Colonic mucosa (tissue), 4 donors: Measurements from ENCODE around the gene GAGE13. TPM values are rescaled to one million over a fixed set of nuclear protein-coding genes. Genes with fewer than 3 reads are reported as not detected.
A peak's percentile ranks its signal among the peaks of the same experiment; 100 is the strongest.
"Not testable (repeated sequence)": the region's sequence is repeated elsewhere in the genome, so short reads cannot be mapped to it uniquely, and the experiment has no call there.

ENCODE experiments used
- DNase-seq: peaks from one replicate; pipeline ENCODE4 v3.0.0-alpha.2; 2020
- H3K27ac ChIP-seq: fragments of 200-600 bp; one replicate; pipeline ENCODE4 v1.8.0; 2021
- H3K27me3 ChIP-seq: fragments of 200-600 bp; one replicate; pipeline ENCODE4 v1.8.0; 2021
- H3K36me3 ChIP-seq: fragments of 200-600 bp; one replicate; pipeline ENCODE4 v1.8.0; 2021
- H3K4me1 ChIP-seq: fragments of 200-600 bp; one replicate; pipeline ENCODE4 v1.8.0; 2021; ENCODE audit warnings: mild to moderate bottlenecking
- H3K4me3 ChIP-seq: fragments of 200-600 bp; one replicate; pipeline ENCODE4 v1.8.0; 2021
- H3K9ac ChIP-seq, 2 donors: one replicate each; pipeline ENCODE4 v1.7.0; 2013; ENCODE audit warnings: control low read depth in 2 of 2, low read depth in 2 of 2, low read length in 2 of 2
- H3K9me3 ChIP-seq: fragments of 200-600 bp; one replicate; pipeline ENCODE4 v1.8.0; 2021
- intact Hi-C: fragments of 100-400 bp; cut with DNase I; formaldehyde crosslinking; loops from one replicate; pipeline ENCODE4 v1.14.1; 2022
- total RNA-seq, 2 donors: library from RNA; stranded (reverse); fragmentation: NEBNext Ultra II Directional in 1 of 2; extraction: Animal tissue kit (Norgen Biotek cat#: 25700) in 1 of 2; gene quantifications; one replicate each; pipeline ENCODE4 v1.2.1, GENCODE V29; 2021
- TF ChIP-seq, protein P1 (sequence below): fragments of 200-600 bp; IDR thresholded peaks from one replicate; pipeline ENCODE4 v1.8.0; 2022; ENCODE audit warnings: antibody characterized with exemption, mild to moderate bottlenecking
- donor health status: healthy.
- donor health status: DM: no; HTN: no; CAD: no.
- donor health status: DM: no; HTN: no; CAD: no.

Gene GAGE13
- total RNA-seq, 2 donors from 2014 or later: not detected

DNA sequence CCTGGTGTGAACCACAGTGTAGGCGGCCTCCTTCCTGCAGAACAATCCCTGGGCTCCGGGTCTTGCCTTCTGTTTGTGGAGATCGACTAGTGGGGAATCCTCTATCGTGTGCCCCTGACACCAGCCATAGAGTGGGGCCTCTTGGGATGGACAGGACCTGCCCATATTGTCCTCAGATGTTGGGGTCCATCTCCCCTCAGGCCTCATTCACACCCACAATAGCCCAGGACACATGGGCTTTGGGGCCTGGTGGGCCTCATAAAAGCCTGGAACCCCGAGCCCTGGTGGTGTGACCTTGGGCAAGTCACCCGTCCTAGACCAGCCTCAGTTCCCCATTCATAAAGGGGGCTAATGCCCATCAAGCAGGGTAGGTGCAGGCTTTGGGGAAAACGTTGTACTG lies 41.2 kb upstream of the GAGE13 start:
- no peaks in the 10 kb centered on the region for H3K4me1 ChIP-seq
- TF ChIP-seq, protein P1, sequence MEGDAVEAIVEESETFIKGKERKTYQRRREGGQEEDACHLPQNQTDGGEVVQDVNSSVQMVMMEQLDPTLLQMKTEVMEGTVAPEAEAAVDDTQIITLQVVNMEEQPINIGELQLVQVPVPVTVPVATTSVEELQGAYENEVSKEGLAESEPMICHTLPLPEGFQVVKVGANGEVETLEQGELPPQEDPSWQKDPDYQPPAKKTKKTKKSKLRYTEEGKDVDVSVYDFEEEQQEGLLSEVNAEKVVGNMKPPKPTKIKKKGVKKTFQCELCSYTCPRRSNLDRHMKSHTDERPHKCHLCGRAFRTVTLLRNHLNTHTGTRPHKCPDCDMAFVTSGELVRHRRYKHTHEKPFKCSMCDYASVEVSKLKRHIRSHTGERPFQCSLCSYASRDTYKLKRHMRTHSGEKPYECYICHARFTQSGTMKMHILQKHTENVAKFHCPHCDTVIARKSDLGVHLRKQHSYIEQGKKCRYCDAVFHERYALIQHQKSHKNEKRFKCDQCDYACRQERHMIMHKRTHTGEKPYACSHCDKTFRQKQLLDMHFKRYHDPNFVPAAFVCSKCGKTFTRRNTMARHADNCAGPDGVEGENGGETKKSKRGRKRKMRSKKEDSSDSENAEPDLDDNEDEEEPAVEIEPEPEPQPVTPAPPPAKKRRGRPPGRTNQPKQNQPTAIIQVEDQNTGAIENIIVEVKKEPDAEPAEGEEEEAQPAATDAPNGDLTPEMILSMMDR: no peak
- DNase-seq: no peak
- H3K36me3 ChIP-seq: no peaks in the 10 kb centered on the region
- intact Hi-C loops: loop anchor here (5.0 kb wide), 1 partner anchor 462 kb away; no protein-coding TSS in a partner anchor
- H3K27ac ChIP-seq: no peak overlapping the region
- no peaks in the 10 kb centered on the region for H3K27me3 ChIP-seq
- no peak overlapping the region for H3K4me3 ChIP-seq
- H3K9me3 ChIP-seq: no peaks in the 10 kb centered on the region
- H3K9ac ChIP-seq: no peak overlapping the region

DNA sequence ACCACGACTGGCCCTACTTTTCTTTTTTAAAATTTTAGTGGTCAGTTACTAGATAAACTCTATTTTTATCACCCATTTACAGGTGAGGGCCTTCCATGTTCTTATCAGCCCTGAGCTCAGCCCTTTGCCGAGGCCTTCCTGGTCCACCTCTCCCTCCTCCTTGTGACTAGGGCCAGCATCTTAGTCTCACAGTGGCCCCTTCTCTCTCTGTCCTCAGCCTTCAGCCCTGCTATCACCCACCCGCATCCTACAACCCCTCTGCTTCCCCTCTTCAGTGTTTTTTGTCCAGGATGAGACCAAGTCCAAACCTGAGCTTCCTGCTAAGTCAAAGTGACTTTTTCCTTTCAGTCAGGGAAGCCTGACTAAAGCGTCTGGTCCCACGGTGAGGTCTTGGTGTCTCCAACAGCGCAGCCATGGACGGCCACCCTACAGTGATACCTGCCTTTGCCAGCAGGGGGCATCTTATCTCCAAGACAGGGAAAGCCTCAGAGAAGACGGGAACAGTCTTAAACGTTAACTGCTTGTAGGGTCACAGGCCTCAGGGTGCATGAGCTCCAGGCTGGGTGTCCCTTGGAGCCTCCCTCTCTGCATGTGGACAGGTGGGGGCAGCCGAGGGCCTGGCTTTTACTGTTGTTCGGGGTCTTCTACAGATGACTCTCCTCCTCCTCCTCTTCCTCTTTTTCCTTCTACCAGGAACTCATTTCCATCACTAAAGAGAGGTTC lies 39.6 kb upstream of the GAGE13 start:
- Histone ChIP-seq H3K9ac (no peak overlapping the region), H3K27me3 (no peaks in the 10 kb centered on the region), H3K9me3 (no peaks in the 10 kb centered on the region), H3K4me3 (no peak overlapping the region), H3K36me3 (no peaks in the 10 kb centered on the region), H3K27ac (no peak overlapping the region), H3K4me1 (no peaks in the 10 kb centered on the region)
- DNase-seq: peak; percentile 67
- intact Hi-C loops: loop anchor here (5.0 kb wide), 1 partner anchor 461 kb away; no protein-coding TSS in a partner anchor
- TF ChIP-seq, protein P1: peak; percentile 63

DNA sequence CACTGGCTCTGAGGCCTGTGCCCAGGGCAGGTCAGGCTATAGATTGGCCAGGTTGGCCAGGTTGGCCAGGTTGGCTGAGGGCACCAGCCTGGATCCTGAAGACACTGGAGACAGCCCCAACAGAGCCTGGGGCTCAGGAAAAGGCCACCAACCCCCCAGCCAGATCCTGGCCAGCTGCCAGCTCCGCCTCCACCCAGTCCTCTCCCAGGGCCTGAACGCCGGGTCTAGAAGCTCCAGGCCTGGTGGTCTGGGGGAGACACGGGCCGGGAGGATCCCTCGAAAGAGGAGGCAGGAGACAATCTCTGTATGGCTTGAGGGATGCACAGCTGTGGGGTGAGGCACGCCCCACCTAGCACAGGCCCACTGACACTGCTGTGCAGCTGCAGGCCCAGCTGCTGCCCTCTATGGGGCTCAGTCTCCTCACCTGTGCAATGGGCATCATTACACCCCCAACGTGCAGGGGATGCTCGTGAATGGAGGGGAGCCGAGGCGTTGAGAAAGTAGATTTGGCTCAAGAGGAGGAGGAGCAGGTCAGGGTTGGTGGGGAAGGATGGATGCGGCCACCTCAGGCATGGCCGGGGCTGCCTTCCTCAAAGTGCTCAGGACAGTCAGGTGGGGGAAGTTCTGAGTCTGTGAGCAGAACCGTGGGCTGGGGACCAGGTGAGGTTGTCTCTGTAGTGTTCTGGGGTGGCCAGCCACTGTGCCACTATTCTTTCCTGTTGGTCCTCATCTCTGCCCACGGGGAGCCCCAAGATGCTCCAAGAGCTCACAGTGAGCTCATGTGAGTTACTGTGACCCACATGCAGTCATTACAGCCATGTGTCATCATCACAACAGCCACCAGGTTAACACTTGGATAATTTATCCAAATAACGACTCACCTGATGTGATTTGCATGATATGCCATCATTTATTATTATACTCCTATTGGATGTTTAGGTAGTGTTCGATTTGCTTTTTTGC lies 38.7 kb upstream of the GAGE13 start:
- H3K4me3 ChIP-seq: no peak overlapping the region
- H3K4me1 ChIP-seq: no peaks in the 10 kb centered on the region
- no peaks in the 10 kb centered on the region for H3K9me3 ChIP-seq
- no peak for DNase-seq
- TF ChIP-seq, protein P1: no peak
- intact Hi-C loops: loop anchor here (5.0 kb wide), 1 partner anchor 460 kb away; no protein-coding TSS in a partner anchor
- no peaks in the 10 kb centered on the region for H3K27me3 ChIP-seq
- H3K36me3 ChIP-seq: no peaks in the 10 kb centered on the region
- H3K9ac ChIP-seq: no peak overlapping the region
- H3K27ac ChIP-seq: no peak overlapping the region

DNA sequence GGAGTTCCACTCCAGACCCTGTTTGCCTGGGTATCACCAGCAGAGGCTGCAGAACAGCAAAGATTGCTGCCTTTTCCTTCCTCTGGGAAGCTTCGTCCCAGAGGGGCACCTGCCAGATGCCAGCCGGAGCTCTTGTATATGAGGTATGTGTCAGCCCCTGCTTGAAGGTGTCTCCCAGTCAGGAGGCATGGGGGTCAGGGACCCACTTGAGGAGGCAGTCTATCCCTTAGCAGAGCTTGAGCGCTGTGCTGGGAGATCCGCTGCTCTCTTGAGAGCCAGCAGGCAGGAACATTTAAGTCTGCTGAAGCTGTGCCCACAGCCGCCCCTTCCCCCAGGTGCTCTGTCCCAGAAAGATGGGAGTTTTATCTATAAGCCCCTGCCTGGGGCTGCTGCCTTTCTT lies 32.1 kb upstream of the GAGE13 start:
- H3K9me3 ChIP-seq, H3K27ac ChIP-seq, H3K27me3 ChIP-seq, H3K9ac ChIP-seq, DNase-seq, H3K4me1 ChIP-seq, H3K4me3 ChIP-seq, H3K36me3 ChIP-seq, intact Hi-C loops: not testable (repeated sequence)

DNA sequence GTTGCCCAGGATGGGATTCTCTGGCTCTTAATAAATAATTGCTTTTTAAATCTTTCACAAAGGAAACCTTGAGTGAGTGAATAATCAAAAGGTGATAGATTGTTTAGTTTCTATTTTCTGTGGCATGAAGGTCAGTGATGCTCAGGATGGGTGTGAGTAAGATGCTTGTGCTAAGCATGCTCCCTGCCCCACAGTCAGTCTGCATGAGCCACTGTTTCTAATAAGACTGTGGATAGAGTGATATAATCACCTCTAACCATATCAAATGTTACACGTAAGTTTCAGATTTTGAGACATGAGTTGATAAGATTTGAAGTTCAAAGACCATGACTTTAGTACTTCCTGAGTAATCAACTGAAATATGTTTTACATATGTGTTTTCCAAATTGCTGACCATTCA lies 30.7 kb upstream of the GAGE13 start:
- Histone ChIP-seq H3K9me3 (no peaks in the 10 kb centered on the region), H3K9ac (no peak overlapping the region), H3K4me3 (no peak overlapping the region), H3K27ac (no peak overlapping the region), H3K36me3 (no peaks in the 10 kb centered on the region), H3K4me1 (no peaks in the 10 kb centered on the region), H3K27me3 (no peaks in the 10 kb centered on the region)
- intact Hi-C loops: no loop called here
- TF ChIP-seq, protein P1: no peak
- no peak for DNase-seq
